Esophagus squamous epithelium (tissue), 5 donors: ENCODE results near the gene CHST11. TPM values are rescaled to one million over a fixed set of nuclear protein-coding genes. Genes with fewer than 3 reads are reported as not detected.
A peak's percentile ranks its signal among the peaks of the same experiment; 100 is the strongest.

Experiments used
- DNase-seq: peaks from one replicate; lab custom pipeline; 2025; lab: John Stamatoyannopoulos, UW
- H3K27ac ChIP-seq, 4 donors: fragments of 200-600 bp; sonication (generic); one replicate each; pipeline ENCODE4 v1.5.1; 2016 to 2019; ENCODE audit warnings: mild to moderate bottlenecking in 1 of 4
- H3K27me3 ChIP-seq, 4 donors: fragments of 200-600 bp; sonication (generic); 1 replicate in 3 of 4; 2 replicates in 1 of 4; pipeline versions ENCODE4 v1.5.1 to v1.6.0; 2017 to 2021; ENCODE audit warnings: antibody characterized with exemption in 1 of 4
- H3K36me3 ChIP-seq, 3 donors: fragments of 200-600 bp; sonication (generic); one replicate each; pipeline ENCODE4 v1.5.1; 2016 to 2019
- H3K4me1 ChIP-seq, 3 donors: fragments of 200-600 bp; sonication (generic); one replicate each; pipeline ENCODE4 v1.5.1; 2017 to 2019
- H3K4me3 ChIP-seq, 4 donors: fragments of 200-600 bp; sonication (generic); 1 replicate in 3 of 4; 2 replicates in 1 of 4; pipeline ENCODE4 v1.5.1; 2016 to 2019; ENCODE audit warnings: mild to moderate bottlenecking in 2 of 4, moderate library complexity in 1 of 4
- H3K9me3 ChIP-seq, 3 donors: fragments of 200-600 bp; sonication (generic); one replicate each; pipeline ENCODE4 v1.5.1; 2016 to 2019
- CTCF ChIP-seq, 6 experiments: fragments of 450-650 bp in 4 of 6; fragments of 200-600 bp in 2 of 6; sonication (generic) in 2 of 6; IDR thresholded peaks; one replicate each; pipeline ENCODE4 v1.5.1; 2016 to 2019; ENCODE audit warnings: antibody characterized with exemption in 6 of 6, mild to moderate bottlenecking in 4 of 6, moderate library complexity in 4 of 6
- POLR2A ChIP-seq, 4 donors: fragments of 450-650 bp; IDR thresholded peaks; one replicate each; pipeline ENCODE4 v1.6.1; 2017; ENCODE audit warnings: antibody characterized with exemption in 4 of 4, mild to moderate bottlenecking in 4 of 4, moderate library complexity in 3 of 4
- WGBS, 2 donors: methylation state at CpG; one replicate each; pipeline ENCODE4 v1.1.5; 2018; 5-methylcytosine and 5-hydroxymethylcytosine counted together
- intact Hi-C: fragments of 100-400 bp; cut with DNase I; formaldehyde crosslinking; loops from one replicate; pipeline ENCODE4 v1.15.0; 2022
- total RNA-seq, 4 donors: library from RNA; depleted of rRNA; stranded (reverse); fragments of >200 nt; gene quantifications; one replicate each; pipeline ENCODE4 v1.1.0, GENCODE V29; 2016
- donor health status: DM: yes; HTN: yes; CAD: no.

The CHST11 gene
- total RNA-seq, 4 donors from 2014 or later = 6.3 to 12.6 (median 10.3) TPM

GRCh38 chr12:104643819-104644669 is 187.3 kb downstream of the CHST11 start:
- WGBS, 2 donors = 56% methylated on average over 11 to 12 of the region's 12 CpGs
- Histone ChIP-seq H3K36me3 (no peaks in the 10 kb centered on the region), H3K27ac (peak overlapping the region in 2 of 4 donors; percentile 40 to 50), H3K27me3 (no peaks in the 10 kb centered on the region), H3K4me1 (peaks cover 0 to 15% (median 15%) of the 10 kb centered on the region in 3 donors), H3K4me3 (no peak overlapping the region), H3K9me3 (peaks cover 0 to 10% (median 7%) of the 10 kb centered on the region in 3 donors)
- TF ChIP-seq POLR2A (IDR thresholded peaks at IDR 0.05) = peak in 1 of 4 donors; percentile 3
- no peak for TF ChIP-seq CTCF (IDR thresholded peaks at IDR 0.05)
- intact Hi-C loops = no loop called here
- DNase-seq = no peak

DNA sequence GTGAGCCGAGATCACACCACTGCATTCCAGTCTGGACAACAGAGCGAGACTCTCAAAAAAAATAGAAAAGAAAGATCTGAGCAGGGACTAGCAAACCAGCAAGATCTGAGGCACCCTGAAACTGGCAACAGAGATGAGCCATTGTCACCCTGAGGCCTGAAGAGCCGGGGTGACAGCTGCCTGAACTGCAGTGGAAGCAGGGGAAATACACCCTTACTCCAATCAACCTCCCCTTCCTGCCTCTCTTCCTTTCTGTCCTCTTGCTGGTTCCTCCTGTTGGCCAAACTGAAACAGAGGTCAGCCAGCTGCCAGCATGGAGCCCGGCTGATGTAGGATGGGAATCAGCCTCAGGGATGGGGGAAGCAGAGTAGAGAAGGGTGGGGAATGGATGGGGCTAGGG is 192.0 kb downstream of the CHST11 start:
- H3K4me3 ChIP-seq = no peak overlapping the region
- H3K27me3 ChIP-seq = no peaks in the 10 kb centered on the region
- no peak overlapping the region for H3K27ac ChIP-seq
- peaks cover 0 to 15% (median 15%) of the 10 kb centered on the region in 3 donors for H3K4me1 ChIP-seq
- 75 to 89% methylated on average over 3 to 4 of the region's 4 CpGs for WGBS, 2 donors
- H3K9me3 ChIP-seq = no peaks in the 10 kb centered on the region
- no peaks in the 10 kb centered on the region for H3K36me3 ChIP-seq
- DNase-seq = no peak
- intact Hi-C loops = no loop called here
- no peak for TF ChIP-seq CTCF (IDR thresholded peaks at IDR 0.05)
- no peak for TF ChIP-seq POLR2A (IDR thresholded peaks at IDR 0.05)

DNA sequence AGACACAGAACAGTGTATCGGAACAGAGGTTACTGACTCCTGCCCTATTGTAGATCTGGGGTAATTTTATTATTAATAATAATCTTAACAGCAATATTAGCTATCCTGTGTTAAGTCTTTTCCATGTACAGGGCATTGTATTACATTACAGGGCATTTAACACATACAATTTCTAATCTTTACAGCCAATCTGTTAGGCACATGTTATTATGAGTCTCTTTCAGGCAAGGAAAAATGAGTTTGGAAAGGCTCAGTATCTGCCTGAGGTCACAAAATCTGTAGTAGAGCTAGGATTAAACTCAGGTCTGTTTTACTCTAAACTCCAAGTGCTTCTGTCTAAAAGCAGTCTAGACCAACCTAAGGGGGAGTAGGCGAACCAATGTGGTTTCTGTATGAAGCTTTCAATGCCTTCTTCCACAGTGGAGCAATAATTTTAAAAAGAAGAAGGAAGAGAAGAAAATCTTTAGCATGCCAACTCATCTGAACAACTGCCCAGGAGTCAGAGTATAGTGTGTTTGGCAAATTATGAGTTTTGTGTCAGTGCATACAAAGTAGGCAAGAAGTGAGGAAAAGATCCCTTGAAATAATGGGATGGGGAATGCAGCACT is 192.6 kb downstream of the CHST11 start:
- H3K36me3 ChIP-seq = no peaks in the 10 kb centered on the region
- no peak overlapping the region for H3K27ac ChIP-seq
- WGBS, 2 donors = 89 to 93% methylated on average over 2 of the region's 2 CpGs
- intact Hi-C loops = no loop called here
- no peaks in the 10 kb centered on the region for H3K9me3 ChIP-seq
- H3K27me3 ChIP-seq = no peaks in the 10 kb centered on the region
- no peak for TF ChIP-seq CTCF (IDR thresholded peaks at IDR 0.05)
- H3K4me3 ChIP-seq = no peak overlapping the region
- DNase-seq = no peak
- peaks cover 0 to 10% (median 9%) of the 10 kb centered on the region in 3 donors for H3K4me1 ChIP-seq

DNA sequence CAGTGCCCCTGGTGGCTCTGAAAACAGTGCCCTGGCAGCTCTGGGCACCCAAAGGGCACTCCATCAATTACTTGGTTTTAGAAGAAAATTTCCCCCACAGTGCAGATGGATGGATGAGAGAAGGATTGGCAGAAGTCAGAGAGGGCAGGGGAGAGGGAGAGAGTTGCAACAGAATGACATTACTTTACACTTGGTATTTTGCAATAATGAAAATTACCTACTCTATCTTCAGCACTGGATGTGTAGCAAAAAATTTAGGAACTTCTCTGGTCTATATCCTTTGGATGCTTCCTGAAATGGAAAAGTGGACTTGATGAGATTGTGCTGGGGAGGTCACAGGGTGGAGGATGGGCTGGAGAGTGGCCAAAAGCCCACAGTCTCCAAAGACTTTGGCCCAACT is 193.2 kb downstream of the CHST11 start:
- H3K27ac ChIP-seq = no peak overlapping the region

More for the DNA sequence above, 193.2 kb downstream of the CHST11 start:
- peaks cover 0 to 6% (median 4%) of the 10 kb centered on the region in 3 donors for H3K4me1 ChIP-seq
- no peak for DNase-seq
- TF ChIP-seq POLR2A (IDR thresholded peaks at IDR 0.05) (no peak), CTCF (IDR thresholded peaks at IDR 0.05) (no peak)
- no peaks in the 10 kb centered on the region for H3K27me3 ChIP-seq
- no peak overlapping the region for H3K4me3 ChIP-seq
- intact Hi-C loops = no loop called here
- H3K36me3 ChIP-seq = no peaks in the 10 kb centered on the region
- H3K9me3 ChIP-seq = no peaks in the 10 kb centered on the region
